EH (cell line): ENCODE data around the gene PHF13.
"Not testable (repeated sequence)": the region's sequence is repeated elsewhere in the genome, so short reads cannot be mapped to it uniquely, and the experiment has no call there.

ENCODE experiments used
- DNase-seq: peaks from one replicate; pipeline ENCODE4 v3.0.0-alpha.2; 2015; ENCODE audit warnings: low read depth

Gene PHF13

DNA sequence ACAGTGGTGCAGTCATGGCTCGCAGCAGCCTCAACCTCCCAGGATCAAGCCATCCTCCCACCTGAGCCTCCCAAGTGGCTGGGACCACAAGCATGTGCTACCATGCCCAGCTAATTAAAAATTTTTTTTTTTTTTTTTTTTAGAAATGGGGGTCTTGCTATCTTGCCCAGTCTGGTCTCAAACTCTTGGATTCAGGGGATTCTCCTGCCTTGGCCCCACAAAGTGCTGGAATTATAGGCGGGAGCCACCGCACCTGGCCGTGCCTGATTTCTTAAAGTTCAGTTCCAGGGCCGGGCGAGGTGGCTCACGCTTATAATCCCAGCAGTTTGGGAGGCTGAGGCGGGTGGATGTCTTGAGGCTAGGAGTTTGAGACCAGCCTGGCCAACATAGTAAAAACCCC, 17.5 kb downstream of the PHF13 start:
- DNase-seq: no peak

DNA sequence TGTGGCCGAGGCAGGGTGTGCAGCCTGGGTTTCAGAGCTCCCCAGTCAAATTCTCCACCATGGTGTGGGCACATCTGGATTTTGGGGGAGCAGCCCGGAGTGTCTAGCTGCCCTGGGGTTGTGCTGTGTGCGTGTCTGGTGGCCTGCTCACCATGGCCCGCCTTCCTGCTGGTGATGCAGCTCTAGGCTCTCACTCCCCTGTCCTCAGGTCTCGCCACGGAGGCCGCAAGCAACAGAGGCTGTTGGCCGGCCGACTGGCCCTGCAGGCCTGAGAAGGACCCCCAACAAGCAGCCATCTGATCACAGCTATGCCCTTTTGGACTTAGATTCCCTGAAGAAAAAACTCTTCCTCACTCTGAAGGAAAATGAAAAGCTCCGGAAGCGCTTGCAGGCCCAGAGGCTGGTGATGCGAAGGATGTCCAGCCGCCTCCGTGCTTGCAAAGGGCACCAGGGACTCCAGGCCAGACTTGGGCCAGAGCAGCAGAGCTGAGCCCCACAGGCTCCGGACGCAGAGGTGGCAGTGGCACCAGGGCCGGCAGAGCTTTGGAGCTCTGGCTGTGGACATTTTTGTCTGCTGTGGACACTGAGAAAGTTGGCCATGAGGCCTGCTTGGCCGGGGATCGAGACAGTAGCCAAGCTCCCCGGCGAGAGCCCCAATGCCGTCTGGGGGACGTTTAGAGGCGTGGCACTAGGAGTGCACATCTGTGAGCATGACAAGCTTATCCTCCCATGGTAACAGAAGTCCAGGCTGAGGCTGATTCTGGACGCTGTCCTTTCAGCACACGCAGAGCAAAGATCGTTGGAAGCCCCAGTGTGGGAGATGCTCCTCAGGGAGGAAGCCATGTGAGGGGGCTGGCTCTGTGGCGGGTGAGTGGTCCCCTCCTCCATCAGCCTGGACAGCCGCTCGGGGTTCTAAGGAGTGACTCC, 19.3 kb downstream of the PHF13 start:
- DNase-seq: no peak

DNA sequence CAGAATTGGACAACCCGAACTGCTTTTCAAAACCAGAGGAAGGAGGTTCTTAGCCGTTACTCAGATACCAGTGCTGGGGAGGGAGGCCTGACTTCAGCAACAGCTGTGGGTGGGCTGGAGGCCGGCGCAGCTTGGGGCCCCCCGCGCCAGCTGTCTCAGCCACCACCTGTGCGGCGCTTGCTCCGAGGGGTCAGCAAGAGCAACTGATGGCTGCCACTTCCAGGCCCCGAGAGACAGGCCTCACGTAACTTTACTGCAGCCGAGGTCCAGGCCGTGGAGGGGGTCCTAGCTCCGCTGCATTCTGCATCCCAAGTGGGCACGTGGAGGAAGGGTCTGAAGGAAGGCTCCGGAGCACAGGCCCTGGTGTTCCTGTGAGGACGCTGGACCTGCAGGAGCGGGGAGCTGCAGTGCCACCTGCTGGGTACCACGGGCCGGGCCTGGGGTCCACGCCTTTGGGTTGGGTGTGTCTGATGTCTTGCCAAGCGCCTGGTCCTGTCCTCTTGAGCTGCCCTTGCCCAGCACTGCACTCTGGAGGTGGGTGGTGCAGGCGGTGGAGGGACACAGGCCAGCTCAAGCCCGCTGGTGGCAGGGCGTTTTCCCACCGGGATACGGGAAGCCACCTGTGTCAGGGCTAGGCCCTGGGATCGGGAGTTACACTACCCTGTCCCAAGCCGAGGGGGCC, 21.0 kb downstream of the PHF13 start:
- DNase-seq: peak; percentile 36

DNA sequence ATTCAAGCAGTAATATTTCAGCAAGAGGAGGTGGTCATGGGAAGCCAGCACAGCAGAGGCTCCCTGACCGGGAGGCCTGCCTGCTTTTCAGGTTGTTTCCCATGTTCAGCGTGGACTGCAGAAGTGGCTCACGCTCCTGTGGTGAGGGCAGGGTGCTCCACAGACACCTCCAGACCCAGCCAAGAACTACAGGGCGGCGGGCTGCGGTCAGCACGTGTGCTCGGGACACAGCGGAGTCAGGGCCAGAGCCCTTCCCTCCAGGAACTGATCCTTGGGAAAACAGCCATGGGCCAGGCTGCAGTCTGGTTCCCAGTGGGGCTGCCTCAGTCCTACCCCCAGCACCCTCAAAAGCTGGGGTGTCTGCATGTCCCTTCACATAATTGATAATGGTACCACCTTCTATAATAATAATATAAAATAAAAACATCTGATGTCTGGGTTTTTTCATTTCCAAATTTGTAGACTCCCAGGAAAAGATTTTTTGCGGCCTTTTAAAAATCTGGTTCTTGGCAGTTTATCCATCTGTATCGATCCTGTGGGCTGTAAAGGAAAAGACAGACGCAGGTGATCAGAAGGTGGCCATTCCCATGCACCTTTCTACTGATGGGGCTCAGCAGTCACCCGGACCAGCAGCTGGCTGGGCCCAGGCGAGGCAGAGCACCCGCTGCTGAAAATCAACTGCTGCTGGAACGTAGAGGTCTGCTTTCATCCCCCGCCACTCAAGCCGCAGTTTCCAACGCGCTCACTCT, 21.8 kb downstream of the PHF13 start:
- DNase-seq: no peak

DNA sequence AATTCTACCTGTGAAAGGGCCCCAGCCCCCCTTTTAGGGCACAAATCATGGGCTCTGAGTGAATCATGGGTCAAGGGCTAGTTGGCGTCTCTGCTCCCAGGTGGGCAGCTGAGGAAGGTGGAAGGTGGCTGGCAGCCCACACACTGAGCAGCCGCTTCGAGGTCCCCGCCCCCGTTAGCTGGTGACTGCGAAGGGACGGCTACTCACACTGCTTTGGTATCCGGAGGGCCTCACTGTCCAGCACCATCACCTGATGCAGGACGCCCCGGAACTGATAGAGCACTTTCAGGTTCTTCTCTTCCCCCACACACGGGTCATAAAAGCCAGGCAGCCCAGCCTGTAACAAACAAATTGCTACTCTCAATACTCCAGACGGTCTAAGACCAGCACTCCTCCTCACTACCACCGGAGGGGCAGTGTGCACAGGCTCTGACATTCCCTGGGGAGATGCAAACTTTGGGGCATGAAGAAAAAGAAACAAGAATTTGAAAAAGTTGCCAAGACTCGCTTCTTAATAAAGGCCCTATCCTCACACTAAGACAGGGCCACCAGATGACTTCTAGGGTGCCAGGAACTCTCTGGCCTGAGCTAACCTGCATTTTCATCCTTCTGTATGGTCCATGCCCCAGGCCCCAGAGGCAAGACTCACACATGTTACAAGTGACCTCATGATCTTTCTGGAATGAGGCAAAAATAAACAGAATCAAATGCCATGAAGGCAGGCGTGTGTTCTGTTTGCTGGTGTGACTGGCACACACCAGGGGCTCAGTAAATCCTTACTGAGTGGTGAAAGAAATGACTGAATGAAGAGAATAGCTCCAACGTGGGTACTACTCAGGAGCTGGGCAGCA, 22.6 kb downstream of the PHF13 start:
- peak; percentile 32 for DNase-seq

DNA sequence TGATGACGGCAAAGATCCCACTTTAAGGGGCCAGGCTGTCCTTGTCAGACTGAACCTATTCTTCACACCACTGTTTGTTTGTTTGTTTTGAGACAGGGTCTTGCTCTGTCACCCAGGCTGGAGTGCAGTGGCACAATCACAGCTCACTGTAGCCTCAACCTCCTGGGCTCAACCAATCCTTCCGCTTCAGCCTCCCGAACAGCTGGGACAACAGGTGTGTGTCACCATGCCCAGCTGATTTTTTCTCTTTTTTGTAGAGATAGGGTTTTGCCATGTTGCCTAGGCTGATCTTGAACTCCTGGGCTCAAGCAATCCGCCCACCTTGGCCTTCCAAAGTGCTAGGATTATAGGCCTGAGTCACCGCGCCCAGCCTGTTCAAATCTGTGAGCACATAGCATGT, 23.2 kb downstream of the PHF13 start:
- DNase-seq: not testable (repeated sequence)

DNA sequence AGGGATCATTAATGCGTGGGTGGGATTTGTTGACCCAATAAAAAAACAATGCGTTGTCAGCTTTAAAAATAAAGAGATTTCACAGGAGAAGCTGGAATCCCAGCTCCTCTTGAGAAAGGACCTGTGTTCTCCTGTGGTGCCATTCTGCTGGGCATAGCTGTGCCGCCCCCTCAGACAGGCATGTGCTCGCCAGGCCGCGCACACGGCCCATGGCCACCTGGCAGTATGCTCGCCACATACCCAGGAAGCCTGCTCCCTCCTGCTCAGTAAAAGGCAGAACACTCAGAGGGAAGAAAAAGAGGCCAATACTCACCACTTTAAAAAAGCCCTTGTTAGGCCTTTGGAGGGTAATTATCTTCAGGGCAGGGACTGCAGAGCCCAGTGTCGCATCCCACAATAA, 24.2 kb downstream of the PHF13 start:
- no peak for DNase-seq

DNA sequence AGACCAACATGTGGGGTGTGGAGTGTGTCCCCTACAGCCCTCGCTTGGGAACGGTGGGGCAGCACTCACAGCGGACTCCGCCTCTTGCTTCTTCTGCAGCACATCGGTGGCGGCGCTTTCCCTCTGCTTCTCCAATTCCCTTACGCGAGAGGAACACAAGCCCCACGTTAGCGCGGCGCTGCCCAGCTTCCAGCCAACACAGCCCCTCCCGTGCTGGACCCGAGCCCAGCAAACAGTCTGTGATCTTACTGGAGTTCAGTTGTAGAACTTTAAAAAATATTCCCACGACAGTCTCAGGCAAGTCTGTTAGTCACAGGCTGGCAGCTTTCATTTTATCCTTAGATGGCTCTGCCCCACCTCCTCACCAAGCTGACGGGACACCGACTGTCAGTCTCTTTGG, 24.7 kb downstream of the PHF13 start:
- no peak for DNase-seq

DNA sequence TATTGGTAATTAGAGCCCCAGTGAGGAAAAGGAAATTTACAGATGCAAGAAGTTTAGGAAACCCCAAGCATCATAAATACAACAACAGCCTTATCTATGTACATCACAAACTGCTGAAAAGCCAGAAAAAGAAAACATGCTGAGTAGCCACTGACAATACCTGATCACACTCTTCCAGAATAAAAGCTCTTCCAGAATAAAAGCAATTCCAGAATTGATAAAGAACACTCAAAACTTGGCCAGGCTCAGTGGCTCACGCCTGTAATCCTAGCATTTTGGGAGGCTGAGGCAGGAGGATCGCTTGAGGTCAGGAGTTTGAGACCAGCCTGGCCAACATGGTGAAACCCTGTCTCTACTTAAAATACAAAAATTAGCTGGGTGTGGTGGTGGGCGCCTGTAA, 27.3 kb downstream of the PHF13 start:
- DNase-seq: not testable (repeated sequence)

DNA sequence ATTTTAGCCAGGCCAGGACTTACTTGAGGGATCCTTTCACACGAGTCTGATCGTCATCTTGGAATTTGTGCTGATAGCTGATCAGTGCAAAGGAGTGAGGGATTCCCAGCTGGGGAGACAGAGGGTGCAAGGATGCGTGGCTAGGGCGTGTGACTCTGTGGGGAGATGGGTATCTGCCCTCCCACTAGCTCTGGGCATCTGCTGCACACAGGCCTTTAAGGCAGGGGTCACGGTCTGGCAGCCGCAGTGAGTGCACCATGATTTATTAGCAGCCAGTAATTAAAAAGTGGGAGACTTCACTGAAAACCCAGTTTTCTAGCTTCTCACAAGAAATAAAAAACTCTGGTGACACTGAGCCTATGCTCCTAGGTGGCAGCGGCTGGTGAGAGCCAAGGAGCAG, 31.5 kb downstream of the PHF13 start:
- no peak for DNase-seq

DNA sequence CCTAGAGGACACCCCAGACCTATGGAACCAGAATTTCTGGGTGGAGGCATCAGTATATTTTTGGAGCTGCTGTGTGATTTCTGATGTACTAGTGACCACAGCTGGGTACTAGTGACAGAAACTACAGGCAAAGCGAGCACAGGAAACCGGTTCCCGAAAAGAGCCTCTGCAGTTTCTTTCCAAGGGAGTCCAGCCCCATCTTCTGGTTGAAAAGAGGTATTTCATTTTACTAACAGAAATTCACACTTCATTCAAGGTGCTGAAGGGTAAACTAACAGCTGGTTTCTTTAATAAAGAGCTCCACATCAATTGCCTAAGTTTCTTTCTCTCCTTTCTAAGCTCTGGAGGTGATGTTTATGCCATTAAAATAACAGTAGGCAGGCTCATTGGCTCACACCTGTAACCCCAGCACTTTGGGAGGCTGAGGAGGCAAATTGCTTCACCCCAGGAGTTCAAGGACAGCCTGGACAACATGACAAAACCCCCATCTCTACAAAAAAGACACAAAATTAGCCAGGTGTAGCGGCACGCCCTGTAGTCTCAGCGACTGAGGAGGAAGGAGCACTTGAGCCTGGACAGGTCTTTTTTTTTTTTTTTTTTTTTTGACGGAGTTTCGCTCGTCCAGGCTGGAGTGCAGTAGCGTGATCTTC, 33.1 kb downstream of the PHF13 start:
- peak; percentile 69 for DNase-seq

DNA sequence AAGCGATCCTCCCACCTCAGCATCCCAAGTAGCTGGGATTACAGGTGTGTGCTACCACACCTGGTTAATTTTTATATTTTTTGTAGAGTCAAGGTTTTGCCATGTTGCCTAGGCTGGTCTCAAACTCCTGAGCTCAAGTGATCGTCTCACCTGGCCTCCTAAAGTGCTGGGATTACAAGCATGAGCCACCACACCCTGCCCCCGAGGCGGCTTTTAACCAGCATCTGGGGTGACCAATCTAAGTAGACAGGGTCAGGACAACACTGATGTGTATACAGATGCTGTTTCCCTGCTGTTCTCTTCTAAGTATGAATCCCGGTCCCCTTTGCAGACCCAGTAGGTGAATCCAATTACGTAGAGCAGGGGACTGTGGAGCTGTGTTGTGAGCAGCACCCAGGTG, 35.0 kb downstream of the PHF13 start:
- no peak for DNase-seq

DNA sequence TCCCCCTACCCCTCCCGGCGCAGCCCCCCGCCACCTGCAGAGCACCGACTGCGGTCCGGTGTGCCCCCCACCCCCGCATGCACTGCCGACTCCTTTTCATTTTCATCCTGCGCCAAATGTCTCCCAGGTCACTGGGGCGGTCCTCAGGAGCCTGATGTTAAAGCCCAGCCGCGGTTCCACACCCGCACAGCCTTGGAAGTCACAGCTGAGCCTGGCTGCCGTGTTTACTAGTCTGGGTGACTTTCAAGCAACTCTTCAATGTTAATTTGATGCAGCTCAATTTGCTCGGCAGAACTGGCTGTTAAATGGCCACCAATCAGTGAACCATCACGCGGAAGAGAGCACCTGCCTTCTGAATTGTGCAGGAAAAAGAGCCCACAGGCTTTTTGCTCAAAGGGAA, 38.4 kb downstream of the PHF13 start:
- no peak for DNase-seq

DNA sequence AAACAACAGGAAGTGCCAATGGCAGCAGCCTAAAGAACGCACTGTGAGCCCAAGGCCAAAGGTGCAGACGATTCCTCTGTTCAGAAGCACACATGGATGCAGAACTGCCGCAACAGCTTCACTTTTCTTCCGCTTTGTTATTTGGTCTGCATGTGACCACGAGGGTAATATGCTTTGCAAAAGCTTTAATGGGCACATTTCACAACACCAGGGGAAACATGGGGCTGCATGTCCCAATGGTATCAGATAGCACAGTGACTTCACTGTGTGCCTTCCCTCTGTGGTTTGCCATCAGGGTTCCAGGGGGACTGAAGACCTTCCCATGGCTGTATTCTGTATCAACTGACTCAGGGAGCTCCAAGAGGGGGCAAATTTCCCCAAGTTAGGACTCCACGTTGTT, 39.5 kb downstream of the PHF13 start:
- no peak for DNase-seq

DNA sequence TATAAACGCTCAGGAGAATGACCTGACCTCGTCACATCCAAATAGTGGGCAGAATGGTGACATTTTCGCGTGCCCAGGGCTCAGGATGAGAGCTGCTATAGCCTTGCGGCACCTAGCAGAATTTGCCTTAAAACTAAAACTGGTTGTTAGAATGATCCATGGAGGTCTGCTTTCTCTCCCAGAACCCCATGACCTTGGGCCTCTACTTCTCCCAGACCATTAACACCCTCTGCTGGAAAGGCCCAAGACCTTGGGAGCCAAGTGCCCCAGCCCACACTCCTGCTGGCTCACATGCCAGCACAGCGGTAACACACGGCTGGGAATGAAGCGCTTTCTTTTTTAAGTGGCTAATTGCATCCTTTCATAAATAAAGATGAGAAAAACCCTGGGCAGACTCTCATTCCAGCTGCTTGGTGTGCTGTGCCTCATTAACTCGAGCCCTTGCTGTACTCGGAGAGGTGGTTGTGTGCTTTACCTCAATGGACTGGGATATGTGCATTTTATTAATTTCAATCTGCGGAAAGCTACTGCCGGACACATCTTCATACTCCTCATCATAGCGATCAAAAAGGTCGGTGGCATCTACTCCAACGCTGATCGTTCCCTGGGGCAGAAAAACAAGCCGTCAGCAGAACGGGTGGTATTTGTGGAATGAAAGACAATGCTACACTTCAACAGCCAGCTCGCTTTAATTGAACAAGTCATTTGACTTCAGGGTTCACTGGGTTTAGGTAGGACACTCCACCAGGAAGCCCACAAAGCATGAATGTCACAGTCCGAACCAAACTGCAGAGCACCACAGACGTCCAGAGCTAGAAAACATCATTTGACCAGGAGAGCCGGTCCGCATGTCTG, 40.1 kb downstream of the PHF13 start:
- no peak for DNase-seq

DNA sequence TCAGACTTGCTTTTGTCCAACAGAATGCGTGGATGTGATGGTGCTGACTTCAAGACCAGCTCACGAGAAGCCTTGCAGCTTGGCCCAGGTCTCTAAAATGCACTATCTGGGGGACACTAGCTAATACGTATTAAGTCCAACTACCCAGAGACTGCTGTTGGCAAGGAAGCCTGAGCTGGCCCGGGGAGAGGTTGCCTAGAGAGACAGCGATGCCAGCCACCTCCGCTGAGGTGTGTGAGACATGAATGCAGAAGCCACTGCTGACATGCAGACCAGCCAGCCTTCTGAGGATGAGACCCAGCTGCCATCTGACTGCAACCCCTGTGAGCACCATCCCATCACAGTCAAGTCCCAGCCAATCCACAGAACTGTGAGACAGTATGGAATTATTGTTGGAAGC, 43.6 kb downstream of the PHF13 start:
- DNase-seq: no peak

DNA sequence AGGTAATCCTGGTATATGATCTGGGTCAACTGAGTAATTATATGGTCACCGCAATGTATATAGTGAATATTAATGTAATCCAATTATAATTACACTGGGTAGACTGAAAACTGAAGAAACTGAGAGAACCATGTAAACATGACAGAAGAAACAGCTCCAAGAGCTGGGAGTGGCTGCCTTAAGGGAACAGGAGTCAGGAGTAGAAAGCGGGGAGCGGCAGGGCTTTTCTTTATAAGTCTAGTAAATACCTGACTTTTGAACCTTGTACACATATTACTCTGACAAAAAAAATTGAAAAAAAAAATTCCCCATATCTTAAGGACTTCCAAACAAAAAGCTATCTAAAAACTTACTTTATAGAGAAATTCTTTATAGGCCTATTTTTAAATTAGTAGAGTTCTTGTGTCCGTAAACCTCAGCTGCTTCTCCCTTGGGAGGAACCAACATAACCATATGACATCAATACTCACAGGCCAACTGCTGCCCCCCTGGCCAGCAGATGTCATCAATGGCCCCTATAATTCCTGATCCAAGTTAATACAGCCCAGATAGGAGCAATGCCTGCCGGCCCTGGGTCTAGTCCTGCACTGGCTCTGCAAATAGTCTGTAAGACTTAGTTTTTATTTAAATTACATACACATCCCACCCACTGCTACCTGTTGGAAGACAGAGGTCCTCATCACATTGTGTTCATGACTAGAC, 45.0 kb downstream of the PHF13 start:
- no peak for DNase-seq

DNA sequence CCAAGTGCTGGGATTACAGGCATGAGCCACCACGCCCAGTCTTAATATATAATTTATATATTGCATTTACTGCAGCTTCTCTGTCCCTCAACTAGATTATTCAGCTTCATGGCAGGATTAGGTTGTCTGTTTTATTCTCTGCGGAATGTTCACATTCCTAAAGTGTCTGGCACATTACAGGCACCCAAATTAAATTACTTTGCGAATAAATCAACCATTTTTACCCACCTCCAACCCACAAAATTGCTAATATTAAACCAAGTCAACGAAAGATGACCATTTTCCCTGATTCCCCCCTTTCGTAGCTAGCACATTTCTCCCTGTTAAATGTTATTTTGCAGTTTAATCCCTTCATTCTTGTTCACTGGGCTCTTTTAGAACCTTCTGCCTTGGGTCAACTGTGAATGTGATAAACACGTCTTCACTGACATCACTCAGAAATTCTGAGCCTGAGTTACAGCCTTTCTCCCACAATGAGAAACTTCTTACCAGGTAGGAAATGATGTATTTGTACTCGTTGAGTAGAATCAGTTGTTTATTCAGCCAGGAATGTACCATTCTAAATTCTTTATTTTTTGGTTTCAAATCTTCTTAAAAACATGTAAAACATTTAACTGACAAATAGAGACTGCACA, 47.0 kb downstream of the PHF13 start:
- DNase-seq: no peak

DNA sequence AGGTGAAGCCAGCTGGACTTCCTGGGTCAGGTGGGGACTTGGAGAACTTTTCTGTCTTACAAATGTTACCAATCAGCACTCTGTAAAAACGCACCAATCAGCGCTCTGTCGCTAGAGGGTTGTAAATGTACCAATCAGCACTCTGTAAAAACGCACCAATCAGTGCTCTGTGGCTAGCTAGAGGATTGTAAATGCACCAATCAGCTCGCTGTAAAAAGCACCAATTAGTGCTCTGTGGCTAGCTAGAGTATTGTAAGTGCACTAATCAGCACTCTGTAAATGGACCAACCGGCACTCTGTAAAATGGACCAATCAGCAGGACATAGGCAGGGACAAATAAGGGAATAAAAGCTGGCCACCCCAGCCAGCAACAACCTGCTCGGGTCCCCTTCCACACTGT, 48.9 kb downstream of the PHF13 start:
- DNase-seq: not testable (repeated sequence)
